ENCODE data around the gene SLC15A4.

DNA sequence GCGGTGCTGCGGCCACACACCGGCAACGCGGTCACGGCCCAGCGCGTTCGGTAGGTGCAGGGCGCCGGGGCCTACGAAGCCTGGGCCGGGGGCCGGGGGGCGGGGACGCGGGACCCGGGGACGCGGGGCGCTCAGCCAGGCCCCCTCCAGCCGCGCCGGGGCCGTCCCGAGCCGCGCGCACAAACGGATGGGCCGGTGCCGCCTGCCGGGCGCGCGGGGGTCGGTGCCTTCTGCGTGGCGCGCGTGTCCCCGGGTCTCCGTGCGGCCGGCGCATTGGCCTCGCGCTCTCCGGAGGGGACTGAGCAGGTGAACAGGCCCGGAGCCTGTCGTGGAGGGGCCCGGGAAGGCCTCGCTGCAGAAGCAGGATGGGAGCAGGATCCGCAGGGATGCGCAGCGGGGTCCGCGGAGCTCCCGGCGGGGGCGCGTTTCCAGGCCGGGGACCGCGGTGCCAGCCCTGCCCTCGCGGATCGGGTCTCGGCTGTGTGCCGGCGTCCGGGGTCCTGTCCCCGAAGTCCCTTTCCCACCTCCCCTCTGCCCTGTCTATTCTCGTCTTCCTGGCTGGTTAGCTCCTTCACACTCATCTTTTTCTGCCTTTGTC is 29.9 kb upstream of the SLC15A4 start:
- no peak for TF ChIP-seq CTCF (conservative IDR thresholded peaks at IDR 0.05; ENCODE audit: low read length)
- no peak for TF ChIP-seq EZH2phosphoT487 (IDR thresholded peaks at IDR 0.05; ENCODE audit: borderline replicate concordance, low read depth, low read length)
